ENCODE measurements around the gene DTYMK.
"Not testable (repeated sequence)": the region's sequence is repeated elsewhere in the genome, so short reads cannot be mapped to it uniquely, and the experiment has no call there.

Gene DTYMK

GRCh38 chr2:241671457-241672240 lies 15.0 kb downstream of the DTYMK start:
- DNase-seq: no peak

- no peak for DNase-seq
Measured at GRCh38 chr2:241670333-241671110, 16.1 kb downstream of the DTYMK start.

DNA sequence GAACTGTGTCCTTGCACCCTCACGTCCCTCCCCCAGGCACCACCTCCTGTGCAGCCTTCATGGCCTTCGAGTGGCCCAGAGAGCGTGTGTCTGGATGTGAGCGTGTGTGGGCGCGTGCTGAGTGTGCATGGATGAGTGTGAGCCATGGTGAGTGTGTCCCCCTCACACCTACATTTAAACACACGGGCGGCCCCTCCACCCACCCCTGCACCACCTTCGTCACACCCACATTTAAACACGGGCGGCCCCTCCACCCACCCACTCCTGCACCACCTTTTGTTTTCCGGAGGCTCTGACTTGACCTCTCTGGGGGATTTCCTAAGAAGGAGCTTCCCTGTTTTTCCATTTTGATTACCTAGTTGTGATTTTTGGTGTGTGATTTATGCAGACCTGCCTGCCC lies 17.8 kb downstream of the DTYMK start:
- DNase-seq: no peak

- no peak for DNase-seq
Measured at GRCh38 chr2:241668354-241668753, 18.3 kb downstream of the DTYMK start.

GRCh38 chr2:241666627-241667400 lies 19.8 kb downstream of the DTYMK start:
- no peak for DNase-seq

GRCh38 chr2:241665731-241666440 lies 20.7 kb downstream of the DTYMK start:
- DNase-seq: no peak

- not testable (repeated sequence) for DNase-seq
Measured at GRCh38 chr2:241662731-241663130, 23.9 kb downstream of the DTYMK start.

- DNase-seq: no peak
Measured at GRCh38 chr2:241660593-241661213, 25.9 kb downstream of the DTYMK start.

- DNase-seq: no peak
Measured at GRCh38 chr2:241659150-241659739, 27.4 kb downstream of the DTYMK start.

DNA sequence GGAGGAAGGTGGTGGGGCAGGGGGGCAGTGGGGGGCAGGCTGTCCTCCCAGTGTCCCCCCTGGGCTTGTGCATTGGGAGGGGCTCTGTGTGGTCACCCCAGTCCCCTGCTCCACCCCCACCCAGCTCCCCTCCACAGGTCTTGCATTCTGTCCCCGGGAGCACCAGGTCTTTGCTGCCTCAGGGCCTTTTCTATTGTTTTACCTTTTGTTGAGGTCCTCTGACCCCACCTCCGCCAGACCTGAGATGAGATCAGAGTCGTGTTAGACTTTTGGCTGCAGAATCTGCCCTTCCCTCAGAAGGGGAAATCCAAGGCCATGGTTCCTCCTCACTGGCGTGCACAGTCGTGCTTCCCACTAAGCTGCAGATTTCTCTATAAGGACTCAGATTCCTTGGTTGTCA lies 28.3 kb downstream of the DTYMK start:
- no peak for DNase-seq

DNA sequence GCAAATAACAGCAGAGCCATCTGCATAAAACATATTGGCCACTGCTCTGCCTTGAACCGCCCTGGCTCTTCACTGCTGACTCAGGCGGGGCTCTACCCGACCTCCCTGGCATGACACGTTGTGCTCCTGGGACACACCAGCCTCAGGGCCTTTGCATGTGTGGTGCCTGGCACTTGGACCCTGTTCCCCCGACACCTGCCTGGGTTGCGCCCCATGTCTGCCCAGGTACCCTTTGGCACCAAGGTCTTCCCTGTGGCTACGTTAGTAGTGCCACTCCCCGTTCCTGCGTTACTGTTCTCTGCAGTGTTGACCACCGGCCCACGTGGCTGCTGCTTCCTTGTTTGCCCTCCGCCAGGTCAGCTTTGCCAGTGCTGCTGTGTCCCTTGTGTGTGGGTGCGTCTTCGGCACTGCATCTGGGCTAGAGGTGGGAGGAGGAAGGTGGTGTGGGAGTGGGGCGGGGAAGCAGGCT lies 28.8 kb downstream of the DTYMK start:
- DNase-seq: no peak

DNA sequence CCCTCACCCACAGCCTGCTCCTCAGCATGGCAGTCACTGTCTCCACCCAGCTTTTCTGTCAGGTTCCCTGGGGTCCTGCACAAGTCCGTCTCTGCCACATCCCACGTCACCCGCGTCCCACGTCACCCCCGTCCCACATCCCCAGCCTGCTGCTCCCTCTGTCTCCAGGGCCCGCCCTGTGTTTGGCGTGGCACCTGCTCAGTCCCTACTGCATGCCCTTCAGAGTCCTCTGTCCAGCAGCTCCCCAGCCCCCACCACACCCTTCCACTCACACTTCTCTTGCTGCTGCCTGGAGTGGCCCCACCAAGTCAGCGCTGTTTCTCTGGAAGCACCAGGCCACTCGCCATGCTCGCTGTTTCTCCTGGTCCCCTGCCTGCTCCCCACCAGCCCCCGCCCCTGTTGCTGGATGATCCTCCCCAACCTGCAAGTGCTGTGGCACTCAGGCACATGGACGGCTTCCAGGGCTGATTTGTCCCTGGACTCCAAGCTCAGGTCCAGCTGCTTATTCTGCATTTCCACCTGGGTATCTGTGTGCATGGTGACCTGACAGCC lies 30.3 kb downstream of the DTYMK start:
- no peak for DNase-seq

- no peak for DNase-seq
Measured at GRCh38 chr2:241655516-241656189, 31.0 kb downstream of the DTYMK start.

DNA sequence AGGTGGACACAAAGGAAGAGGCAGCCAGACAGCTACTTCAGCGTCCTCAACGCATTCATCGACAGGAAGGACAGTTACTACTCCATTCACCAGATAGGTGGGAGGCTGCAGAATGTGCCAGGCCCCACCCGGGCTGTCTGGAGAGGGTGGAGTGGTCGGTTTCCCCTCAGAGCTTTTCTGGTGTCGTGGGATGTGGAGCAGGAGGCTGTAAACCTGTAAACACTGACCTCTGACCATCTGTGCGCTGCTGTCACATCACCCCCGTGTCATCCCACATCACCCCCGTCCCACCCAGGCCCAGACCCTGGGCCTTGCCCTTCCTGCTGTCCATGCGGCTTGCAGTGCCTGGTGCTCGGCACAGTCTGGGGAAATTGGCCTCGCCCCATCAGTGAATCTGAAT lies 32.1 kb downstream of the DTYMK start:
- no peak for DNase-seq

DNA sequence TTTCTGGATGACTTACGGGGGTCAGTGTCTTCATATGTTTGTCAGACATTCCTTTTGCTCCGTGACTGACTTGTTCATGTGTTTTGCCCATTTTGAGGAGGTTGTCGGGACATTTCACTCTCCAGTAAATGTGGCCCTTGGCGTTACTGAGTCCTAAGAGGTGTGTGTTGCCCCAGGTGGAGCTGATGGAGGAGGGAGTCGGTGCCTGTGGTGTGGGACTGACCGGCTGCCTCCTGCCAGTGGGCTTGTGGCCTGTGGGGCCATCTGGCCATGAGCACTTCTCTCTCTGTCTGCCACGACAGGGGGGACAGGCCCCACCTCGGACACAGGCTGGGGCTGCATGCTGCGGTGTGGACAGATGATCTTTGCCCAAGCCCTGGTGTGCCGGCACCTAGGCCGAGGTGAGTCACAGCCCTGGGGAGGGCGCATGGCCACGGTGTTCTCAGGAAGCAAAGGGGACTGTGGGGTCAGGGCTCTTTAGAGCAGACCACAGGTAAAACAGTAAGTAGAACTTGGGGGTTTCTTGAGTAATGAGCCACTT lies 33.3 kb downstream of the DTYMK start:
- DNase-seq: no peak

GRCh38 chr2:241652722-241653121 lies 33.9 kb downstream of the DTYMK start:
- no peak for DNase-seq

GRCh38 chr2:241652142-241652541 lies 34.5 kb downstream of the DTYMK start:
- DNase-seq: no peak

DNA sequence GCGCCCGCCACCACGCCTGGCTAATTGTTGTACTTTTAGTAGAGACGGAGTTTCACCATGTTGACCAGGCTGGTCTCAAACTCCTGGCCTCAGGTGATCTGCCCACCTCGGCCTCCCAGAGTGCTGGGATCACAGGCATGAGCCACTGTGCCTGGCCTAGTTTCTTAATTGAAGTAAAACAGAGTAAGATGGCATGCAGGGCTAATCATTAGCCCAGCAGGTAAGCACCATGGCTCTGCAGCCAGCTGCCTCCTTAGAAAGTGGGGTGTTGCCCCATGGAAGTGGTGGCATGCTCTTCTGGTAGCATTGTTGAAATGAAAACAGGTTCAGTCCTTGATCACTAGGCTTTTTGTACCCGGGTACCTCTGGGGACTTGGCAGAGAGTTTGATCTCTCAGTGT lies 36.7 kb downstream of the DTYMK start:
- DNase-seq: no peak

DNA sequence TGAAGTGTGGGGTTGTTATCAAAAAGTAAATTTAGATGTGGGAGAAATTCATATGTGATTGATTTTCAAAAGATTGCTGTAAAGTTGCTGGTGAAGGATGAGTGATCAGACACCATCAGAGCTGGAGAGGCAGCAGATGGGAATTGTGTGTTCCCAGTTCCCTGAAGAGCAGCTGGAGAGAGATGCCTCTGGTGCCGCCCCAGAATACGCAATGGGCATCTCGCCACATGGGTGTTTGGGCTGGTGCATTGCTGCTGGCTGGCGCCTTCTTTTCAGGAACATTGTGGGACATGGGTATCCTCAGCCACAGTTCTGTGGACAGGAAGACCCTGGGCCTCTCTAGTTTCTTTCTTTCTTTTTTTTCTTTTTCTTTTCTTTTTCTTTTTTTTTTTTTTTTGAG lies 37.2 kb downstream of the DTYMK start:
- DNase-seq: no peak

GRCh38 chr2:241648453-241648852 lies 38.2 kb downstream of the DTYMK start:
- no peak for DNase-seq

Measured in NCI-H1417 treated with DMSO at 0.1 percent for 48 hours (cell line).